ENCODE data around the gene ZNF865.

The ZNF865 gene

DNA sequence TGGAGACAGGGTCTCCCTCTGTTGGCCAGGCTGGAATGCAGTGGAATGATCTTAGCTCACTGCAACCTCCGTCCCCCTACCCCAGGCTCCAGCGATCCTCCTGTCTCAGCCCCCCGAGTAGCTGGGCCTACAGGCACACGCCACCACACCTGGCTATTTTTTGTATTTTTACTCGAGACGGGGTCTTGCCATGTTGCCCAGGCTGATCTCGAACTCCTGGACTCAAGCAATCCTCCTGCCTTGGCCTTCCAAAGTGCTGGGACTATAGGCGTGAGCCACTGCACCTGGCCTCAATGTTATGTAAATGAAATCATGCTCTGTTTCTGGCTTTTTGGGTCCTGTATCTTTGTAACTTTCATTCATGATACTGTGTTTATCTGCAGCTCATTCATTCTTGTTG, 16.7 kb upstream of the ZNF865 start:
- no peak for DNase-seq

DNA sequence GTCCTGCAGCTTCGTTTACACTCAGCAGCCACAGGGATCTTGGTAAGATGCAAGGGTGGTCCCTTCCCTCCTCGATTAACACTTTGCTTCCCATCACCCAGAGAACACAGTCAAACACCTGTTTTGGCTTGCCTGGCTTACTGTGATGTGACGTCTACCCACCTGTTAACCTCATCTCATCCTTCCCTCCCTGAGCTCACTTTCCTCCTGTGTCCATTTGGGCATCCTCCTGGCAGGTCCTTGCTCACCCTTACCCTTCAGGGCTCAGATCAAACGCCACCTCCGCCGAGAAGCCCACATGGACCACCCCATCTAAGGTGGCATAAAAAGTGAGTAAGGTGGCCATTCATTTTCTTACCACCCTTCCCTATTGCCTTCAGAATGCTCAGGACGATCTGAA, 15.3 kb upstream of the ZNF865 start:
- no peak for DNase-seq

DNA sequence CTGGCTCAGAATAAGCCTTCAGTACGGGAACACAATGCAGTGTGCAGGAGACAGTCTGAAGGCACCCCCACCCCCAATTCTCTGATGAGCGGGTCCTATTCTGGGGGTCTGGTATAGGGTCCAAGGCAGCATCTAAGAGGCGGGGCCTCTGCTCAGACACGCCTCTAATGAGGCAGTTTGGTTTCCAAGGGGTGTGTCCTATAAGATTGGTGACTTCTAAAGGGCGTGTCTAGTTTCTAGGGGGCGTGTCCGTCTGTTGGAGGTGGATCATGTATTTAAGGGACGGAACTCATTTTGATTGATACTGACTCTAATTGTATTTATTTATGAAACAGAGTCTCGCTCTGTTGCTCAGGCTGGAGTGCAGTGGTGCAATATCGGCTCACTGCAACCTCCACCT, 14.8 kb upstream of the ZNF865 start:
- DNase-seq, result no peak

DNA sequence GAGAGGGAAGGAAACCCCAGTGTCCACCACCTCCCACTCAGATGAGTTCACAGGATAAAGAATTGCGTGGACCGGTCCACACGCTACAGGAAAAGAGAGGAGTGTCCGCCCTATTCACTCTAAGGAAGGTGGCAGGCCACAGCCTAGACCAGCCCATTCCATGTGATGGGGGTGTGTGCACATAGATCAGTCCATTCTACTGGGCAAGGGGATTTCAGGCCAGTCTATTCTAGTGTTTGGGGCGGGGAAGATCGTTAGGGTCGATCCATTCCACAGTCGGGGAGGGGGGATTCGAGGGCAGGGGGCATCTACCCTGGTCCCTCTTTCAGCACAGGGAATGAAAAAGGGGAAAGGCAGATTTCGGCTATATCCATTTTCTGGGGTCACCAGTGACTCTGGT, 13.9 kb upstream of the ZNF865 start:
- peak in 1 of 2 experiments; percentile 25 for DNase-seq

DNA sequence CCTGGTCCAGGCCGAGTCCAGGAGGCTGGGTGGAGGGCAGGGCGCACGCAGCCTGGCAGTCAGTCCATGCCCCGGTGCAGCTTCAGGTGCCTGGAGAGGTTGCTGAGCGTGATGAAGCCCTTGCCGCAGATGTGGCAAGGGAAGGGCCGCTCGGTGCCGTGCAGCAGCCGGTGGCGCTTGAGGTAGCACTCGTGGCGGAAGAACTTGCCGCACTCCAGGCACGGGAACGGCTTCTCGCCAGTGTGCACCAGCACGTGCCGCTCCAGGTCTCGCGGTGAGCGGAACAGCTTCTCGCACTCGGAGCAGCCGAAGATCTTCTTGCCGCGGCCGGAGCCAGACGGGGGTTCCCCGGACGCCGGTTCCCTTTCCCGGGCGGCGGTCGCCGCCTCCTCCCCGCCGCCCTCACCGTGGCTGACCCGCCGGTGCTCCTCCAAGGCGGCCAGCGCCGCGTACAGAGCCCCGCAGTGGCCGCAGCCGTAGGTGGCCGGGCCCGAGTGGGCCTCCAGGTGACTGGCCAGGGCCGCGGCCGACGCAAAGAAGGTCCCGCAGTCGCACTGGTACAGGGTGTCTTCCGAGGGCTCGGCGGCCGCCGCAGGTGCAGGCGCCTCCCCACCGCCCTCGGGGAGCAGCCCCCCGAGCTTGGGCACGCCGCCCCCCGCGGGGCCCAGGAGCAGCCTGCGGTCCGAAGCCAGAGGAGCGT, 12.9 kb upstream of the ZNF865 start:
- no peak for DNase-seq

DNA sequence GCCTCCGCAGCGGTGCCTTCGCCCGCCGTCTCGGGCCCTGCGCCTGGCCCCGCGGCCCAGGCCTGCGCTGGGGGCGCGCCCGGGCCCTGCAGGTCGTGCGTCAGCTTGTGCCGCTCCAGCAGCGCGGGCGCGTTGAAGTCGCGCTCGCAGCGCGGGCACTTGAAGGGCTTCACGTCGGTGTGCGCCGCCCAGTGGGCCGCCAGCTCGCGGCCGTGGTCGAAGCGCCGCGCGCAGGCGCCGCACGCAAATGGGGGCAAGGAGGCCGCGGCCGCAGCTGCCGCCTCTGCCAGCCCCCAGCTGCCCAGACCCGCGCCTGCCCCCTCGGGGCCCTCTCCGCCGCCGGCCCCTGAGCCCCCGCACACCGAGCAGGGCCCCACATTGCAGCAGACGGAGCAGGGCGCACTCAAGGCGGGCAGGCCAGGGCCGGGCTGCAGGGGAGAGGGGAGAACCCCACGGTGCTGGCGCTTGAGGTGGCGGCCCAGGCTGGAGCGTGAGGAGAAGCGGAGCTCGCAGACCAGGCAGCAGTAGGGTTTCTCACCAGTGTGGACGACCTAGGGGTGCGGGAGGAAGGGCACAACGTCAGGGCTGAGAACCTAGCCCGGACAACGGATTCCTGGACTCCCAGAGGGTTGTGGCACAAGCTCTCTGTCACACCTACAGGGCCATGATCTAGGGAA, 12.2 kb upstream of the ZNF865 start:
- no peak for DNase-seq

DNA sequence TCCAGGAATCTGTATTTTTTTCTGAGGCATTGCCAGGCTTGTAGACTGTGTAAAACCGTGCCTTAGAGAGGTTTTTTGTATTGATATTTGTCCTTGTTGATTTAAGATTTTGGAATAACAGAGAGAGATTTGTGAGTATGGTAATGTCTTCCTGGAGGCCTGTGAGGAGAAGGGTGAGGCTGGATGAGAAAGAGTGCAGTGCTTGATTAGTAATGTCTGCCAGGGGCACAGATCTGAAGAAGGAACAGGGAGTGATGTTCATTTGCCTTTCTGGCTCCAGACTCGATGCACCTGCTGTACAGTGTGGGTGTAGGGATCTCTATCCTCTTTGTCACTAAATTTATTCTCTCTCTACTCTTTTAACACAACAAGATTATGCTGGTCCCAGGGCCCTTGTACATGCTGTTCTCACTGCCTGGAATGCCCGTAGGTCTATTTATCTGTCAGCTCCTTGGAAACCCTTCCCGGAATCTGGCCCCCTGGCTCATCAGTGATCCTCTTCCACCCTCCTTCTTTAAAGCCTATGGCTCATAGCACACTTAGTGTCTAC, 10.4 kb upstream of the ZNF865 start:
- no peak for DNase-seq

DNA sequence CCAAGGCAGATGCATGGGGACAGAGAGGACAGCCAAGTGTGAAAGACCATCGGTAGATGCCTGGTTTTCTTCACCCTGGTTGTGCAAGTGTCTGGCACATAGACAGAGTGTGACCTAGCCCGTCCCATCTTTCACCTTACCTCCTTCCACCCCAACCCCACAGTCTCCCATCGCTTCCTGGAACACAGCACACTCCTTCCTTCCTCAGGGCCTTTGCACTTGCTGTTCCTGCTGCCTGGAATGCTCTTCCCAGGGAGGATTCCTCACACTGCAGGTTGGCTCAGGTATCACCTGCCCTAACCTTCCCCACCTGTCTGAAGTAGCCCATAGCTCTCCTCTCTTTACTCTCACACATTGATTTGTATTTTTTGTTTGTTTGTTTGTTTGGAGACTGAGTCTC, 9.1 kb upstream of the ZNF865 start:
- DNase-seq, result no peak

DNA sequence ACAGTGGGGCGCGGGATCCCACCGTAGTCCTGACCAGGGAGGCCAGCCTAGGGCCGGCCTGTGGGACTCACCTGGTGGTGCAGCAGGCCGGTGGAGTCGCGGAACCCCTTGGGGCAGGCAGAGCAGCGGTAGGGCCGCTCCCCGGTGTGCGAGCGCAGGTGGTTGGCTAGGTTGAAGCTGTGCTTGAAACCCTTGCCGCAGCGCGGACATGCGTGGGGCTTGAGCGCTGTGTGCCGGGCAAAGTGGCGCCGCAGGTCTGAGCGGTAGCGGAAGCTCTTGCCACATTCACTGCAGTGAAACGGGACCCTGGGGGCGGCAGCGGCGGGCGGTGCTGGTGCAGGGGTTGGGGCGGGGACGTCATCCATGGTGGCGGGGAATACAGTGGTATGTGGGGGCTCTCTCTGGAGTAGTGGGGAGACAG, 7.9 kb upstream of the ZNF865 start:
- no peak for DNase-seq

DNA sequence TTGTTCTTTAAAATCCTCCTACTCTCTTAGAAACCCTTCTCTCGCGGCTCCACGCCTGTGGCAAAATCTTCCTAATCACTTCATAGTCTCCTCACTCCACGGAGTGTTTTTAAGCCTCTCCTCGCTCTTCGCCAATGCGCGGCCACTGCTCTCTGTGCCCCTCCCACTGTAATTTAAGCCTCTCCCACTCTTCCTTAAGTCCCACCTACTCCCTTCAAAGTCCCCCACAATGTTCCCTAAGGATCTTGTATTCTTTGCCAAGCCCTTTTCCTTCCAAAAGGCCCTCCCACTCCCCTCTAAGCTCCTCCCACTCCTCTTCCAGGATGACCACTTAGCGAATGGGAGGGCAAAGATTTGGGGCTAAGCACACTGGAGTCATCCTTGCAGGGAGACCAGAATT, 7.4 kb upstream of the ZNF865 start:
- no peak for DNase-seq

DNA sequence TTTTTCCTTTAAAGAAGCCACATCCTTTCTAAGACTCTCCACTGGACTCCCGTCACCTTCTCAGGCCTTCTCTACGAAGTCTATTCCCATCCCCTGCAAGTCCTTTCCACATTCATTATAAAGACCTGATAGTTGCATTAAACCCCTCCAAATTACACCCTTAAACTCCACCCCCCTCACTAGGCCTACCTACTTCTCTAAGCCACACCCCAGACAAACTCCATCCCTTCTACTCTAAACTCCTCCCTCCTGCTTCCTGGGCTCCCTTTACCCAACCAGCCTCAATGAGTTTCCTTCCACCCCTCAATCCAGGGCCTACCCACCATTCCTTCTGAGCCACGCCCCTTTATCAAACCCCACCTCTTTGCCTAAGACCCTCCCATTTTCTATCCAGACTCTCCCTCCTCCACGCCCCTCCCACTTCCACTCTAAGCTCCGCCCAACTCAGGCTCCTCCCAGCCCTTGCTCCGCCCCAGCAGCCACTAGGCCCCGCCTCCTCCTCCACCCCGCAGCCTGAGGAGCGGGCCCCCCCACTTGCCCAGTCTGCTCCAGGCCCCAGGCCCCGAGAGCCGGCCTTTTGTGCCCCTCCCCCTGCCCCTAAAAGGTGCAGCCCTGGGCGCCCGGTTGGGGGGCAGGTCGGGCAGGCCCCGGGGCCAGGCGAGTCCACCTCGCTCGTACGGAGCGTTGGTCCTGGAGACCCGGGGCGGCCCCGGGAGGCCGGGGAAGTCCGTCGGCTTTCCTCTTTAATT, 6.6 kb upstream of the ZNF865 start:
- peak; percentile 86 to 89 for DNase-seq

DNA sequence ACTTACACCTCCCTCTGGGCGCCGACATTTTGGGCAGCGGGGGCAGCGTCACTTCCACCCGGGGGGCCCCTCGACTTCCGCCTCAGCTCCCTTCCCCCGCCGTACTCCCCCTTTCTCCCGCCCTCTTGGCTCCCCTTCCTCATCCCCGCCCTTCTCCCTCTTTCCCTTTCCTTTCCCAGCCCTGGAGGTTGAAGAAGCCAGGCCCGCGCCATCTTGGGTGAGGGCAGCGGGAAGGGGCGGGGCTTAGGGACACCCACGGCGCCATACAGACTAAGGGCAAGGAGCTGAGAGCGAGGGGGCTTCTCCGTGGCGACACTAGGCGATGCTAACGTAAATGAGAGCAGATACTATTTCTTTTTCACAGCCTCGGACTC, 6.0 kb upstream of the ZNF865 start, which contains the start of gene FIZ1:
TSS of gene FIZ1 (minus strand) at position 50 of the 374 bp plus-strand sequence. CDS start 1,652 bp downstream, outside the sequence.
- peak; percentile 99 to 100 for DNase-seq

DNA sequence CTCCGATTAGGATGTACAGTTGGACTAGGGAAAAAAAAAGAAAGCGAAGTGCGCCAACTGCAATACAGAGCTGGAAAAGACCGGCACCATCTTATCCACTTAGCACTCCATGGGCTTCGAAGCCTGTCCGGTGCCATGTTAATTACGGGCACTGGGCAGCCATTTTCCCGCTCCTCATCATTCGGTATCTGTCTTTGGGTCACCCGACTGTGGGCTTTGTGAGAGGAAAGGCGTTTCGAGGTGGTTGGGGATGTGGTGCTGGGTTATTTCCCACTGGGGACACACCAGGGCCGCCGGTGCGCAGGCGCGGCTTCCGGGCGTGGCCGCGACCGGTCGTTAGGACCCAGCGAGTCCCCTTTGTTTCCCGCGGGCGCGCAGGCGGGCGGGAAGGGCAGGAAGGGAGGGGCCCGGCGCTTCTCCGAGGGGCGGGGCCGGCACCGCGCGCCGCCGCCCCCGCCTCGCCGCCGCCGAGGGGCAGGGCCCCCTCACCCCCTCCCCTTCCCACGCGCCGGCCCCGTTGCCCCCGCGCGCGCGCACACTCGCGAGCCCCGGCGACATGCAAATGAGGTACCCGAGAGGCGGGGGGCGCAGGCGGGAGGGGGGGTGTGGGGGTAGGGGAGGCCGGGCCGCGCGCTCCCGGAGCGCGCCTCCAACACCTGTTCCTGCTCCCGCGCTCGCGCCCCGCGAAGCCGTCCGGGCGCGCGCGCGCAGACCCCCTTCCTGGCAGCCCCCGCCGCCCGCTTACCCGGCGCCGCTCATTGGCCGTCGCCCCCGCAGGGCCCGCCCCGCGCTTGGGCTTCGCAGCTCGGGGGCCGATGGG, 5.4 kb upstream of the ZNF865 start, which contains the start of gene ZNF524:
TSS of gene ZNF524 (plus strand) at position 447 of the 820 bp plus-strand sequence. CDS start 1,825 bp downstream, outside the sequence.
- peak; percentile 93 to 98 for DNase-seq

DNA sequence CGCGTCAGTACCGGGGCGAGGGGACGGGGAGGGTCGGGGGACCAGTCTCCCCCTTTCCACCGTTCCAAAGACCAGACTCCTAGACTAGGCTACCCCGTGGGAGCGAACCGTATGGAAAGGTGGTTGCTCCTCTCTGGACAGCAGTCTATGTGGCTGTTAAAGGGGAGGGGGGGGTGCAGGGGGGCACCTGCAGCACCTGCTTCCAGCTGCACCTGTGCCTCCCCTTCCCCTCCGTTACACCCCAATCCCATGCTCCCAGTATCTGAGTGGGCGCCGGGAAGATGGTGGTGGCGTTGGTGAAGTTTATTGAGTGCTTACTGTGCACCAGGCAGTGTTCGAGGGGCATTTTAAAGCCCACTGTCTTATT, 4.8 kb upstream of the ZNF865 start:
- no peak for DNase-seq

DNA sequence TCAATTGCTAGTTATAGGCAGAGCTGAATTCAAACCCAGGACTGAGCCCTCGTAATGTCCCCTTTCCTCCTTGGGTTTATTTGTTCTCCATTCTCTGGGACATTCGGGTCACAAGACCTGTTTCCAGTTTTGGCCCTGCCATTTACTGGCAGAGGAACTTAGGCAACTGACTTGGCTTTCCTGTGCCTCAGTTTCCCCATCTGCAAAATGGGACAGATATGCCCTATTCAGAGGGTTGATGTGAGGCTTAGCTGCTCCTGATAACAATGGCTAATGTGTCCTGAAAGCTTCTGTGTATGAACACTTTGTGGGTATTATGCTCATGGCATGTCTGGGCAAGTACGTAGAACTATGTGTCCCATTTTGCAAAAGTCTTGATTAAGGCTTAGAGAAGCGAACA, 4.4 kb upstream of the ZNF865 start:
- DNase-seq, result no peak

DNA sequence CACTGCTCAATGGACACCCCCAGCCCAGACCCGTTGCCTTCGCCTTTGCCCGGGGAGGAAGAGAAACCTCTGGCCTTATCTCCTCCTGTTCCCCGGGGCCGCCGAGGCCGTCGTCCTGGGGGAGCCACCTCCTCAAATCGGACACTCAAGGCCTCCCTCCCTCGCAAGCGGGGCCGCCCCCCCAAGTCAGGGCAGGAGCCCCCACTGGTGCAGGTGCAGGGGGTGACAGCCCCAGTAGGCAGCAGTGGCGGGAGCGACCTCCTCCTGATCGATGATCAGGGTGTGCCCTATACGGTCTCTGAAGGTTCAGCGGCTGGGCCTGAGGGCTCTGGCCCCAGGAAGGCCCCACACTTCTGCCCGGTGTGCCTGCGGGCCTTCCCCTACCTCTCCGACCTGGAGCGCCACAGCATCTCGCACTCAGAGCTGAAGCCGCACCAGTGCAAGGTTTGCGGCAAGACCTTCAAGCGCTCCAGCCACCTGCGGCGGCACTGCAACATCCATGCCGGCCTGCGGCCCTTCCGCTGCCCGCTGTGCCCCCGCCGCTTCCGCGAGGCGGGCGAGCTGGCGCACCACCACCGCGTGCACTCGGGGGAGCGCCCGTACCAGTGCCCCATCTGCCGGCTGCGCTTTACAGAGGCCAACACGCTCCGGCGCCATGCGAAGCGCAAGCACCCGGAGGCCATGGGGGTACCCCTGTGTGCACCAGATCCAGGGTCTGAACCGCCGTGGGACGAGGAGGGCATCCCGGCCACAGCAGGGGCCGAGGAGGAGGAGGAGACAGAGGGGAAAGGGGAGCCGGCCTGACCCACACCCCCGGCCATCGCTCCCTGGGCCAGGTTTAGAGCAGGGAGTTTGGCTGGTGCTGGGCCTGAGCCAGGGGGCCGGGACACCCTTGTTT, 3.1 kb upstream of the ZNF865 start:
- no peak for DNase-seq

DNA sequence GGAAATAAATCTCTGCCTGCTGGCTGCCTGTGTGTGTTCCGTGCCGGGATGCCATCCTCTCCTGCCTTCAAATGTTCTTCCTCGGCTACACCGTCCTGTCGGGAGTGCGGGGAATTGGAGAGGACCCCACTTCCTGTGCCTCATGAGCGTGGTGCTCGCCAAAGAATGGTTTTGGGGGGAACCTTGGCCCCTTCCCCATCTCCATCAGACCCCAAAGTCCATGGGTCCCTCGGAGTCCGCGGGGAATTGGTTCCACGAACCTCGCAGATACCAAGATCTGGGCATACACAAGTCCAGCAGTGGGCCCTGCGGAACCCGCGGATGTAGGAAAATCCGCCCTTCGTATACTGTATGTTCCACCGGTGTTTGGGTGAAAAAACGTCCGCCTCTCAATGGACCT, 2.3 kb upstream of the ZNF865 start:
- no peak for DNase-seq

DNA sequence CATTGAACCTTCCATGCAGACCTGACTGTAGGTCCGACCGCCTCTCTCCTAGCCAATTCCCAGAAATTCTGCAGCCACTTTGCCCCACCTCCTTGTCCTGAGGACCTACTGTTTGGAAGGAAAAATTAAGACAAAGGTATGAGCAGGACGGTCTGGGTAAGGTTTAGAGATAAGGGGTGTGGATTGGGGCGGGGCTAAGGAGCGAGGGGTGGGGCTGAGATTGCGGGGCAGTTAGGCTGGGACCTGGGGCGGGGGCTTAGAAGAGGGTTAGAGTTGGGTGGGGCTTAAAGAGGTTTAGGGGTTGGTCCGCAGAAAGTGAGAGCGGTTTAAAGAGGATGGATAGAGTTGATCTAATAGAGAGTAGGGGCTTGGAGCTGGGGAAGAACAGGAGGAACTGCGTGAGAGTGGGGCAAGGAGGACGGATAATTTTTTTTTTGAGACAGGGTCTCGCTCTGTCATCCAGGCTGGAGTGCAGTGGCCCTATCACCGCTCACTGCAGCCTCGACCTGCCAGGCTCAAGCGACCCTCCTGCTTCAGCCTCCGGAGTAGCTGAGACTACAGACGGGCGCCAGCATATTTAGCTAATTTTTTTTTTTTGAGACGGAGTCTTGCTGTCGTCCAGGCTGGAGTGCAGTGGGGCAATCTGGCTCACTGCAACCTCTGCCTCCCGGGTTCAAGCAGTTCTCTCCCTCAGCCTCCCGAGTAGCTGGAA, 1.7 kb upstream of the ZNF865 start:
- no peak for DNase-seq

DNA sequence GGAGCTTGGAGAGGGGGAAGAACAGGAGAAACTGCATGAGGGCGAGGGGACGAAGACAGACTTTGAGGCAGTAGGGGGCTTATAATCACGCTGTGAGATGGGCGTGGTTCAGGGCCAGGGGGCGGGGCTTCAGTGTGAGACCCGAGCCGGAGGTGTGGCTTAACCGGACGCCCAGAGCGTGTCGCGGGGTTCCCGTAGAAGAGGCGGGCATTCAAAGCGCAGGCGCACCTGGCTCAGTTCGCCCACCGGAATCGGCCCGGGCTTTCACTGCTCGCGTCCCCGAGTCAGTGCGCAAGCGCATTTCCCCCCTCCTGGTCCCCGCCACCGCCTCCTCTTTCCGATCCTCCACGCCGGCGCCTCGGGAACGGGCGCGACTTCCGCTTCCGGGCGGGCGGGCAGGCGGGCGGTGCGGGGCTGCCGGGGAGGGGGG, 225 bp upstream of the ZNF865 start:
- peak; percentile 99 to 100 for DNase-seq

DNA sequence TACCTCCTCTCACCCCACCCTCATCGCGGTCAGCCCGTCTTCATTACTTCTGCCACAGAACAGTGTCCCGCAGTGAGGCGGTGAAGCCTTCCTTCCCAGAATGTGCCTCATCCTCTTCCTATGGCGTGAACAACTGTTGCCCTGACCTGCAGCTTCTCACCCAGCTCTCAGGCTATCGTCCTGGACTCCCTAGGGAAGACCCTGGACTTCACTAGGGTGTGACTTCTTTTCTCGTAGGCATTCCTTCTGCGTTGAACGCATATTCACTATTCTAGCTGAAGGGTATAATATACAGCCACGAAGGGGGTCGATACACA, 982 bp downstream of the ZNF865 start:
- no peak for DNase-seq

DNA sequence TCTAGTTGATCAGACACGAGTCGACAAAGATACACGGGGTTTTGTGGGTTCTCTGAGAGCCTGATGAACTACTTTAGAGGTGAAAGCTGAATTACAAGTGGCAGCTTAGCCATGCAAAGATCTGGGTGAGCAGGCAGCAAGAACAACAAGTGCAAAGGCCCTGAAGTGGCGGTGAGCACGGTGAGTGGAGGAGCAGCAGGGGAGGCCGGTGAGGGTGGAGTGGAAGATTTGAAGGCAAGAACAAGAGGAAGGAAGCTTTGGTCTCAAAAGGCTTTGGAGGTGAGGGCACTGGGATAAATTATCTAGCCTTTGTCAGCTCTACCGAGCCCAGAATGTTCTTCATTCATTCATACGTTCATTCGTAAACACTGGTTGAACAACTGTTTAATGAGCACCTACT, 1.4 kb downstream of the ZNF865 start:
- no peak for DNase-seq
